Measurements from ENCODE around the gene ASB8.
A peak's percentile ranks its signal among the peaks of the same experiment; 100 is the strongest.
"Not testable (repeated sequence)": the region's sequence is repeated elsewhere in the genome, so short reads cannot be mapped to it uniquely, and the experiment has no call there.

The ASB8 gene

DNA sequence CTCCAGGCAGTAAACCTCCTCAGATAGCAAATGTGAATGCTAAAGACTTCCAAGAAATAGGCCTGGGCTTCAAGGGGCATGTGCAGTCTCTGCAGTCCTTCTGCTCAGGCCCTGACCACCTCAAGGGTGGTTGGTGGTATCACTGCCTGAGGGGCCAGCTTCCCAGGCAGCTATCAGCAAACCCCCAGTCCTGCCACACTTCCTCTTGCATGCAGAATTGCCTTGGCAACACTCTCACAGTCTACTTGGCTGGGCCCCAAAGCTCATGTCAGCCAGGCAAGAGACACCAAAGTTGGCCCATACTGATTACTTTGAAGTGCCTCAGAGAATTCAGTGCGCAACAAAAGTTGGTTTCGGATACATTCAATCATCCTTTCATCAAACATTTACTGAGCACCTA is 3.5 kb upstream of the ASB8 start:
- H3K4me3 ChIP-seq (ENCODE audit: control insufficient read depth, low read depth, low read length), result no peak overlapping the region
- DNase-seq (ENCODE audit: low read depth), result no peak
- no peak for TF ChIP-seq CTCF (conservative IDR thresholded peaks at IDR 0.05; ENCODE audit: control insufficient read depth, insufficient read depth, low read depth, low read length)

GRCh38 chr12:48160046-48160445 is 2.7 kb upstream of the ASB8 start:
- no peak overlapping the region for H3K4me3 ChIP-seq (ENCODE audit: control insufficient read depth, low read depth, low read length)
- DNase-seq (ENCODE audit: low read depth), result no peak
- no peak for TF ChIP-seq CTCF (conservative IDR thresholded peaks at IDR 0.05; ENCODE audit: control insufficient read depth, insufficient read depth, low read depth, low read length)

- H3K4me3 ChIP-seq (ENCODE audit: control insufficient read depth, low read depth, low read length), result peak overlapping the region; percentile 99
- TF ChIP-seq CTCF (conservative IDR thresholded peaks at IDR 0.05; ENCODE audit: control insufficient read depth, insufficient read depth, low read depth, low read length), result no peak
- no peak for DNase-seq (ENCODE audit: low read depth)
These were observed 615 bp upstream of the ASB8 start for GRCh38 chr12:48157889-48158370.

DNA sequence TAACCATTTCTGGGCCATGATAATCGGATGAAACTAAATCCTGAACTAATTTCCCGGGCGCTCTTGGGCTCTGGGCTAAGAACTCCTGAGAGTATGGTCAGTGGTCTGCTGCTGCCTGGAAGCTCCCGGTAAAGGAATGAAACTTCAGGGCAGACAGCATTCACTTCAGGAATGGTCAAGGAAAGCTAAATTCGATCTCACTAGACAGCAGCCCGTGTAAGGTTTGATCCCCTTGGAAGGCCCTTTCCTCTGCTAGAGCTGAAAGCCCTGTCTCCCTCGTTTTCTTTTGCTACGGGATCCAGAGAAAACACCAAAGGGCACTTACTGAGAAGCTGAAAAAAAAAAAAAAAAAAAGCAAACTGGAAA is 680 bp downstream of the ASB8 start:
- no peak for DNase-seq (ENCODE audit: low read depth)
- H3K4me3 ChIP-seq (ENCODE audit: control insufficient read depth, low read depth, low read length), result peak overlapping the region; percentile 99
- TF ChIP-seq CTCF (conservative IDR thresholded peaks at IDR 0.05; ENCODE audit: control insufficient read depth, insufficient read depth, low read depth, low read length), result no peak

GRCh38 chr12:48155786-48156185 is 1.5 kb downstream of the ASB8 start:
- not testable (repeated sequence) for DNase-seq (ENCODE audit: low read depth); H3K4me3 ChIP-seq (ENCODE audit: control insufficient read depth, low read depth, low read length)

GRCh38 chr12:48151103-48151771 is 6.1 kb downstream of the ASB8 start:
- TF ChIP-seq CTCF (conservative IDR thresholded peaks at IDR 0.05; ENCODE audit: control insufficient read depth, insufficient read depth, low read depth, low read length), result no peak
- DNase-seq (ENCODE audit: low read depth), result no peak
- H3K4me3 ChIP-seq (ENCODE audit: control insufficient read depth, low read depth, low read length), result no peak overlapping the region

GRCh38 chr12:48145981-48146380 is 11.3 kb downstream of the ASB8 start:
- no peak for TF ChIP-seq CTCF (conservative IDR thresholded peaks at IDR 0.05; ENCODE audit: control insufficient read depth, insufficient read depth, low read depth, low read length)
- no peak overlapping the region for H3K4me3 ChIP-seq (ENCODE audit: control insufficient read depth, low read depth, low read length)
- no peak for DNase-seq (ENCODE audit: low read depth)
